Suppressor macrophage treated with lipopolysaccharide for 1 hour (primary cell): ENCODE results near the gene SMPDL3B.

Experiments
- DNase-seq, 3 donors: peaks; one replicate each; pipeline ENCODE4 v3.0.0-alpha.2; 2020 to 2022

SMPDL3B gene, protein sequence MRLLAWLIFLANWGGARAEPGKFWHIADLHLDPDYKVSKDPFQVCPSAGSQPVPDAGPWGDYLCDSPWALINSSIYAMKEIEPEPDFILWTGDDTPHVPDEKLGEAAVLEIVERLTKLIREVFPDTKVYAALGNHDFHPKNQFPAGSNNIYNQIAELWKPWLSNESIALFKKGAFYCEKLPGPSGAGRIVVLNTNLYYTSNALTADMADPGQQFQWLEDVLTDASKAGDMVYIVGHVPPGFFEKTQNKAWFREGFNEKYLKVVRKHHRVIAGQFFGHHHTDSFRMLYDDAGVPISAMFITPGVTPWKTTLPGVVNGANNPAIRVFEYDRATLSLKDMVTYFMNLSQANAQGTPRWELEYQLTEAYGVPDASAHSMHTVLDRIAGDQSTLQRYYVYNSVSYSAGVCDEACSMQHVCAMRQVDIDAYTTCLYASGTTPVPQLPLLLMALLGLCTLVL

DNA sequence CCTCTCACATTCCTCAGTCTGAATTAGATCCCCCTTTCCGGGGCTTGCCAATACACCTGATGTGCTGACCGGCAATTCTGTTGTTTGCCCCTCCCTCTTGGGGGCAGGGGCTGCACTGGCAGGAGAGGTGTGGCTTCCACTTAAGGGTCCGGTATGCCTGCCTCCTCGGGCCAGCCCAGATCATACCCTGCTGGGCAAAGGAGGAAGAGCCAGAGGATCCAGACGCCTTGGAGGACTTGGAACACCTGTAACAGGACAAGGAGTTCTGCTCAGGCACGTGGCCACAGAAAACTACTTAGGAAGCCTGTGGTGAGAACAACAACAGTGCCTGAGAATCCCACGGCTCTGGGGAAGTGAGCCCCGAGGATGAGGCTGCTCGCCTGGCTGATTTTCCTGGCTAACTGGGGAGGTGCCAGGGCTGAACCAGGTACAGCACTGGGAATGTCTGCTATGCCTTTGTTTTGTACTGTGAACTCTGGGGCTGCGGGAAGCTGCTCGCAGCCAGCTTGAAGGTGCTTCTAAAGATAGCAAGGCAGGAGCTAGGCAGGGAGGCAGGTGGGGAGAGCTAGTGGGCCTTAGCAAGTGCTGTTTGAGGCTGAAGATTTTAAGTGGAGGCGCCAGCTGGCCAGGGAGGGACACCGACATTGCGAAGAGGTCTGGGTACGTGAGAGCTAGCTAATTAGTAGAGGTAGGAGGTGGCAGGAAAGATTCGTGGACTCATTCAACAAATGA is at the start of gene SMPDL3B:
TSS of gene SMPDL3B (plus strand) at position 183 of the 732 bp plus-strand sequence. CDS start at position 367, 184 bp downstream.
- DNase-seq, result peak in 2 of 3 donors; percentile 13 to 19

DNA sequence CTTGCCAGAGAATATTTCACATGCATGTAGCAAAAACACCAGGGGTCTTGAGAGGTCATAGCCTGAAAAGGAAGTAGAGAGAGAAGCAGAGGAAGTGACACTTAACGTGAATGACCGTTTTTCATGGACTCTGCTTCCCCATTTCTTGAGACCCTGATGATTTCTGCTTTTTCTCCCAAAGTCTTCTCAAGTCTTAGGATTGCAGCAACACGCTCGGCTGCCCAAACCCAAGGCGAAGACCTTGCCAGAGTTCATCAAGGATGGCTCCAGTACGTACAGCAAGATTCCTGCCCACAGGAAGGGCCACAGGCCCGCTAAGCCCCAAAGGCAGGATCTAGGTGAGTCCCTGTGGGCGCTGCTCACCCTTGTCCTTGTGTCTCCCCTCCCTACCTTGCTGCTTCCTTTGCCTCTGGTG is 49.7 kb upstream of the SMPDL3B start:
- peak; percentile 83 to 95 (median 89) for DNase-seq

DNA sequence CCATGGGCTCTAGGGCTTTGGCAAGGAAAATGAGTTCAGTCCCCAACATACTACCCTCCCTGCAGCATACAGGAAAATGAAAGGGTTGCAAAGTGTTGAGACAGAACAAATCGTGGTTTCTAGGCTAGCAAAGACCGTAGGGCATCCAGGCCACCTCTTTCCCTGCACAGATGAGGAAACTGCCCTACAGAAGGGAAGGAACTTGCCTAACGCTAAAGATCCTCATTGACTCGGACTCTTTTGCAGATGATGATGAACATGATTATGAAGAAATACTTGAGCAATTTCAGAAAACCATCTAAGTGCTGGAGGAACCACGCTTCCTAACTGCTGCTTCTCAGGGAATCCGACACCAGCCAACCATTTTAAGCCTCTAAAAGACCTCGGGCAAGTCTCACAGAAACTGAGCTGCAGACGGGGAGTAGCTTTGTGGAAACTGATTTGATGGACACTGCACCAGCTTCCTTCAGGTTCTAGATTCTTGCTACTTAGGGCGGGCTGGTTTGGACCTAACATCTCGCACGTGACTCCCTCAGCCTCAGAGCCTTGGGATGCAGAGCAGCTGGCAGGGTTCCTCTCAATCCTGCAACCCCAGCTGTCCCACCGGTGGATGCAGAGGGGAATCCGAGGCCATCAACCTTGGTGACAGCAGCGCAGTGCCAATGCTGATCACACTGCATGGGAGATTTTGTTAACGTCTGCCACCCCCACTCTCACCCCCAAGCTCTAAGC is 49.0 kb upstream of the SMPDL3B start:
- peak; percentile 87 to 97 (median 97) for DNase-seq

DNA sequence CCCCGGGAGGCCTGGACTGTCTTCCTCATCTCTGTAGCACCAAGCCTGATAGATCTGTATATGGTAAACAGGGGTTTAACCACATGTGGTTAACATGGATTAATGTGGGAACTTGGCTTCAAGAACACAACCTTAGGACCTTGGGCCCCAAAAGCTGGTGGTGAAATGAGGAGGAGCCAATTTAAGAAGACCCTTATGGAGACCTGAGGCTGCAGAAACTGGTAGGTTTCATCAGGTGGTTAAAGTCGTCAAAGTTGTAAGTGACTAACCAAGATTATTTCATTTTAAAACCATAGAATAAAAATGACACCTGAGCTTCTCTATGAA is 48.5 kb upstream of the SMPDL3B start:
- no peak for DNase-seq

DNA sequence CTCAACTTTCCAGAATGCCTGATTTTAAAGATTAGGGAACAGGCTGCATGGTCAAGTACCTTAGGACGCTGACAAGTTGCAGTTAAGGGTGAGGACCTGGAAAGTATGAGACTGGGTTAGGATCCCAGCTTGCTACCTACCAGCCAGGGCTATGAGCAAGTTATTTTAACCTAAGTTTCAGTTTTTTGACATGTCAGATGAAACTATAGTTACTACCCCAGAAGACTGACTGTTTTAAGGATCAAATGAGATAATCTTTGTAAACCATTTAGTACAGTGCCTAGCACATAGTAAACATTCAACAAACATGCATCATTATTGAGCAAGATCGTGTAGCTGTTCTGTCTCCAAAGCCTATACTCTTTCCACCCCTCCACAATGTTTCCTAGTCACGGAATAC is 48.1 kb upstream of the SMPDL3B start:
- DNase-seq, result no peak

DNA sequence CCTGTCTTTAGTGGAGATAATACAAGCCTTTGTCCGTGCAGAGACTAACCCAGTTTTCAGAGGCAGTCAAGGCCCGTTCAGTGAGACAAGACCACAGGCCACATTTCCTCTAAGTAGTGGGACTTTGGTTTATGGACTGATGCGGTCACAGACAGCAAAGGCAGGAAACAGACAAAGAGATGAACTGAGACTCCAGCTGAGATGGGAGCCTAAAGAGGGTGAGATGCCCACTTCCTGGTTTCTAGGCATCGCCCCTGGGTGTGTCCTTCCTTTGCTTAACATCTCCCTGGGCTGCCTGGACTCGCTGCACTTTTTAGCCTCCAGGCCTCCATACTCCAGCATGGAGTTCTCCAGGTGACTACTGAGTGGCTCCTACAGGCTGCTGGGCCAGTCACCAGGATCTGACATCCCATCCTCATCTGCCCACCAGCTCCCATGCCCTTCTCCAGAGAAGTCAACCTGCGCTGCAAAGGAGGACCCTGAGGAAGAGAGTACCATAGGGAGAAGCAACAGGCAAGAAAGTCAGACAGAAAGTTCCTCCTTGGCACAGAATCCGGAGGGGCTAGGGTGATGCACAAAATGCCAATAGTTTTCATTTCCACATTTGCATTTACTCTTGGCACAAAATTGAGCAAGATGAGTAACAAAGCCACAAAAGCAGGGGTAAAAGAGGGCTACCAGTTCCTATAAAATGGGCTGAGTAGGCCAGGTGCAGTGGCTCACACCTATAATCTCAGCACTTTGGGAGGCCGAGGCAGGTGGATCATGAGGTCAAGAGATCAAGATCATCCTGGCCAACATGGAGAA is 47.4 kb upstream of the SMPDL3B start:
- peak in 2 of 3 donors; percentile 38 to 65 for DNase-seq

DNA sequence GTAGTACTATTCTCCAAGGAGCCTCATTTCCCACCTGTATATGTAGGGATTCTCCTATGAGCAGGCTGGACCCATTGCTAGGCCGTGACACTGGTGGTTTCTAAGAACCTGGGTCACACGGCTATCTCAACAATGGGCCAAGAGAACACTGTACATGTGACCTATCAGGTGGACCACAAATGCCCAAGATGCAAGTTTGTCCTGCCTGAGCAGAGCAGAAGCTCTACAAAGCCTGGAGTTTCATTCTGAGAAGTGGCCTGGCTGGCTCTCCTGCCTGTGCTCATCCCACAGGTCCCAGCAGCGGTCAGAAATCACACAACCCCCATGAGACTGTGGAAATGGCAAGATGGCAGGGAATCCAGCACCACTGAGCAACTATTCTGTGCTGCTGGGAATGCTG is 45.3 kb upstream of the SMPDL3B start:
- no peak for DNase-seq

DNA sequence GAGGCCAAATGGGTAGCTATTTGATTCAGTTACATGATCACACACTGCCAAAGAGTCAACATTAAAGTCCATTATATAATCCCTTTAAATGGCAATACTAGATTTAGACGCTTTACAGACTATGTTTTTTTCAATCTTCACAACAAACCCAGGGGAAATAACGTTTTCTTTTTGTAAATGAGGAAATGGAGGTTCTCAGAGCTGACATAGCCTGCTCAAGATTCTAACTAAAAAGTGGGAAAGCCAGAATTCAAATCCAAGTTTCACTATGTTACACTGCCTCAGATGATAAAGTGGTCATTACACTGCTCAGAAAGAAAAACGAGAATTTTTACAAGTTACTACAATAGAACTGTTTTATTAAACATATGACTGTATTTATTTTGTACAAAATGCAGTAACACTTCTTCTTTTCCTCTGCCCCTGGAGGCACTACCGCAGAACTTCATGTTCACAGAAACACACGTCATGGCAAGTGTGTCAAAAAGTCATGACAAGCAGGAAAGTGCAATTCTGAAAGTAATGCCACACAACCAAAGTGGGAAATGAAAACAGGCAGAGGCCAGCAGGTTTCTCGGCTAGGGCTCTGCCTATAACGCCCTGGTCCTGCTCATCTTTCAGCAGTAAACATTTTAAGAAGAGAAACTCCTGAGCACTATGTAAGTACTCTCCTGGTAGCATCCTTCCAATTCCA is 43.5 kb upstream of the SMPDL3B start:
- peak; percentile 82 to 94 (median 90) for DNase-seq

DNA sequence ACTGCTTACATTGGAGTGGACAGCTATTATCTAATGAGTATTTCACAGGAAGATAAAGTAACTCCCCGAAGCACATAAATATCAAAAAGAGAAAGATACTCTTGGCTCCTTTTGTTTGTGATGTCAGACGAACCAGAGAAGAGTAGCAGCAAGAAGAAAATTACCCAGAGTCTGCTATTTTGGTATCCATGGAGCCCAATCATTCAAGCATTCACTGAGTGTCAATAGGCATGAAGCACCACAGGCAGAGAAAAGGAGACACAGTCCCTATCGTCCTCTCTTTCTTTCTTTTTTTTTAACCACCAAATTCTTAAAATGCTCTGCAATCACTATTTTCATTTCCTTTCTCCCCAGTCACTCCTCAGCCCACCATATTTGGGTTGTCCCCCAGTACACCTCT is 40.3 kb upstream of the SMPDL3B start:
- no peak for DNase-seq

DNA sequence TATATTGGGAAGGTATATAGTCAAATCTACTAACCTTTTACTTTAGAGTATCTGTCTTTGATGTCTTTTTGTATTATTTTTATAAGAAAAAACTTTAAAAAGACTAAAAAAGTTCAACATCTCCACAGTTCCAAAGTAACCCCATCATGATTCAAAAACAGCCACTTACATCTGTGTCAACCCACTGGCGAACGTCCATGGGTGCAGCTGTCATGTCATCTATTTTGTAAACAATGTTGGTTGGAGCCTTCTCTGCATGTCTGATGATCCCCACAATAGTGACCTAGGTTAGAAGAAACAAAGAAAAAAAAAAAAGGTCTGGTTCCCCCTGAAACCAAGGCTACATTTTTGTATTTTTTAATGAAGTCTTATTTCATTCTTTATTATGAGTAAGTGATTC is 28.0 kb upstream of the SMPDL3B start:
- DNase-seq, result no peak

DNA sequence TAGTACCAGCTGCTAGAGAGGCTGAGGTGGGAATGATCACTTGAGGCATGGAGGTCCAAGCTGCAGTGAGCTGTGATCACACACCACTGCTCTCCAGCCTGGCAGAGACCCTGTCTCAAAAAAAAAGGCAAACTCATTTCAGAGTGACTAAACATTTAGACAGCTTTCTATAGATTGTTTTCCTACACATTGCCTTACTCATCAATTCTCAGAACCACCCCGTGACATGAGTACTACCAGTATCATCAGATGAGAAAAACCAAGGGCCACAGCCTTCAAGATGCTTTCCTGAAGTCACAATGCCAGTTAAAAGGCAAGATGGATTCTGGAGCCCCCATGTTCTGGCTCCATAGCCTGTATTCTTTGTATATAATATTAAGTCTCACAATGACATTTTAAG is 22.4 kb upstream of the SMPDL3B start:
- no peak for DNase-seq

DNA sequence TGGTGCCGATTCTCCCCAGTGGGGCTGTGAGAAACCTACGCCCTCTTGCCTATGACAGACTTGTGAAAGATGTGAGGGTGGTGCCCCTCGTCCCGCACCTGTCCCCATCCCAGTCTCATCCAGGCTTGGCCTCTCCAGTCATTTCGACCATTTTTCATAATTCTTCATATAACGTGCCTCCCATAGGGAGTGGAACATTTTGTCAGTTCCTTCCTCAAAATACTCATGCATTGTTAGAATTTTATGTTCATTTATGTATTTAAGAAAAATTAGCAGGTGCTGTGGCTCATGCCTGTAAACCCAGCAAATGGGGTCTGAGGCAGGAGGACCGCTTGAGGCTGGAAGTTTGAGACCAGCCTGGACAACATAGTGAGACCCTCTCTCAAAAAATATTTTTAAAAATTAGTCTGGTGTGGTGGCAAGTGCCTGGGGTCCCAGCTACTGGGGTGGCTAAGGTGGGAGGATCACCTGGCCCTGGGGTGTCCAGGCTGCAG is 19.7 kb upstream of the SMPDL3B start:
- no peak for DNase-seq

DNA sequence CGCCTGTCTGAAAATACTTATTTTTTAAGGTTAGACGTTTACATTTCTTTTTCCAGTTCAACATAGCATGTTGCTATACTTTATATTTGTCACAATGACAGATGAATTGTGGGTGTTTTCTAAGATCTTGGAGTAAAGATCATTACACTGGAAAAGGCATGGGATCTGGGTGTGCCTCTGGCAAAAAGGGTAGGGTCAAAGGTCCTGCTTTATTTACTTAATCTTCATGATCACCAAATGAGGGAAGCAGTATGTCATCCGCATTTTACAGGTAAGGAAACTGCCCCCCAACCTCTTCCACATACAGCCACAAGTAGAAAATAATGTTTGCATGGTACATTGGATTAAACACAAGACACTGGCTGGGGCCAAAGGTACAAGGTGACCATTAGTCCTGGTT is 12.5 kb upstream of the SMPDL3B start:
- DNase-seq, result no peak

DNA sequence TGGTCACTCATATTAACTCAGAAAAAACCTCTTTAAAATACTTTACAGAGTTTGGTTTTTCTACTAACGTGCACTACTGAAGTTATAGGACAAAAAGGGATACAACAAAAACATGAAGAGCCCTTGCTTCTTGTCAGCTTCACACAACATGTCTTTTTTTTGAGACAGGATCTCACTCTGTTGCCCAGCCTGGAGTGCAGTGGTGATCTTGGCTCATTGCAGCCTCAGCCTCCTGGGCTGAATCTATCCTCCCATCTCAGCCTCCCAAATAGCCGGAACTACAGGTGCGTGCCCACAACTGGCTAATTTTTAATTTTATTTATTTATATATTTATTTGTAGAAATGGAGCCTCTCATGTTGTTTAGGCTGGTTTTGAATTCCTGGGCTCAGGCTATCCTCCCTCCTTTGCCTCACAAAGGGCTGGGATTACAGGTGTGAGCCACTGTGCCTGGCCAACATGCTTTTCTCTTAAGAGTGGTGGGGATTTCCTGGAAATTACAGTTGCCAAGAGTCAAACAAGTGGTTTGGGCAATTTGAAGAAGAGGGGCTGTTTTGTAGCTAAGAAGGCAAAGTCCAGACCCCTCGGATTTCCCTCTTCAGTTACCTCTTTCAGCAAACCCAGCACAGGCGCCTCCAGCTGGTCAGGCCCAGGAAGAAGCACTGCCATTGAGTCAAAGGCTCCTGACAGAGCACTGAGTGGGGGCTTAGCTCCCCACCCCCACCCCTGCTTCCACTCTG is 6.4 kb upstream of the SMPDL3B start:
- DNase-seq, result peak in 1 of 3 donors; percentile 10

DNA sequence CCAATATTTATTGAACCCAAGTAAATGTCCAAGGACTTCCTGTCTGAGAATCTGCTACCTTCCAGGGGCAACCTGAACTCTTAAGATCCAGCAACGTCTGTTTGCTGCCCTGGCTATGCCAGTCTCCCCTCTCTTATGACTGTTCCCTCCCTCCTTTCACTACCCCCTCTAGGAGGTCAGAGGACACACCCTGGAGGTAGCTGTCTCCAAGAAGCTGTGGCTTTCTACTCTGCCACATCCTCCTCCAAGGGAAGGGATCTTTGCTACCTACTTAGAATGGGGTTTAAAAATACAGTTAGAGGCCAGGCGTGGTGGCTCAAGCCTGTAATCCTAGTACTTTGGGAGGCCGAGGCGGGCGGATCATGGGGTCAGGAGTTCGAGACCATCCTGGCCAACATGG is 3.6 kb upstream of the SMPDL3B start:
- no peak for DNase-seq

DNA sequence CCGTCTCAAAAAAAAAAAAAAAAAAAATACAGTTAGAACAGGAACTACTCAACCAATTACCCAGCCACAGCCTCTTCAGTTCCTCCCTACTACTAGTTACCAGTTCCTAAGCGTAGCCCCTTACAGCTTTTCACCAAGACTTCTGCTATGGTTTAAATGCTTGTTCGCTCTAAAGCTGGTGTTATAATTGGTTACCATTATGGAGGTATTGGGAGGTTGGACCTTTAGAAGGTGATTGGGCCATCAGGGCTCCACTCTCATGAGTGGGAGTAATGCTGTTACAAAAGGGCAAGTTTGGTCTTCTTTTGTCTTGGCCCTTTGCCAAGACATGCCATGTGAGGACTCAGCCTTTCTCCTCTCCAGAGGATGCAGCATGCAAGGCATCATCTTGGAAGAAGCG is 3.0 kb upstream of the SMPDL3B start:
- DNase-seq, result peak; percentile 55 to 70 (median 67)

DNA sequence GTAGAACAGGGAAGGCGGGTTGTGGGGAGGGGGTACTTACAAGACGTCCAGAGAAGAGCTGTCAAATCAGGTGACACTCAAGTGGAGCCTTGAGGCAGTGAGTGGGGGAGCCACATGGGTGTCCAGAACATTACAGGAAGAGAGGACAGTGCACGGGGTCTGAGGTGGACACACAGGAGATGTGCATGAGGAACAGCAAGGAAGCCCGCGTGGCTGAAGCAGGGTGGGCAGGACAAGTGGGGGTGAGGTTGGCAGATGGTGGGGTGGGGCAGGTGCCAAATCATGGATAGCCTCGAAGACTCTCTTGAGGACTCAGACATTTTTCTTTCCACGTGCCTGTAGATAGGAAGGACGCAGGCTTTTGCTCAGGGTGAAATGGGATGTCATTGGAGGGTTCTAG is 921 bp downstream of the SMPDL3B start:
- no peak for DNase-seq

DNA sequence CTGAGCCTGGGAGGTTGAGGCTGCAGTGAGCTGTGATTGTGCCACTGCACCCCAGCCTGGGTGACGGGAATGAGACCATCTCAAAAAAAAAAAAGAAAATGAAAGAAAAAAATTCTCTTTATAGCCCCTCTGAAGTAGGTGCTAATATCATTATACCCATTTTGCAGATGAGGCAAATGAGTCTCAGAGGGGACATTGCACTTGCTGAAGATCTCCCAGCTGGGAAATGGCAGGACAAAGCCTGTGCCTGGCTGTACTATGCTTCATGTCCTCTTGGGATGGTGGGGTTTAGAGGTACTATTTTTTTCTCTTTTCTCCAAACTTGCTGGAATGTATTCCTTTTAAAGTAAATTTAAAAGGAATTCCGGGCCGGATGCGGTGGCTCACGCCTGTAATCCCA is 1.6 kb downstream of the SMPDL3B start:
- no peak for DNase-seq

DNA sequence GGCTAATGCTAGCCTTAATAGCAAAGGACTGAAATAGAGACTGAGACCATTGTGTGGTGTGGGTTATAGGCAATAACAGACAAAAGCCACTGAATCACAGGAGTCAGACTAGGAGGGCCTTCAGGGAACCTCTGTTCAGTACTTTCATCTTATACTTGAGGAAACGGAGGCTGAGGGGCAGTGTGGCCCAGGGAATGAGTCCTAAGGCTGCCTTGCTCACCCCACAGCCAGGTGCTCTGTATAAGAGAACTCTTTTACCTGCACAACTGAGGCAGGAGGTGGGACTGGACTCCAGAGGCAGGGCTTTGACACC is 2.7 kb downstream of the SMPDL3B start:
- no peak for DNase-seq

DNA sequence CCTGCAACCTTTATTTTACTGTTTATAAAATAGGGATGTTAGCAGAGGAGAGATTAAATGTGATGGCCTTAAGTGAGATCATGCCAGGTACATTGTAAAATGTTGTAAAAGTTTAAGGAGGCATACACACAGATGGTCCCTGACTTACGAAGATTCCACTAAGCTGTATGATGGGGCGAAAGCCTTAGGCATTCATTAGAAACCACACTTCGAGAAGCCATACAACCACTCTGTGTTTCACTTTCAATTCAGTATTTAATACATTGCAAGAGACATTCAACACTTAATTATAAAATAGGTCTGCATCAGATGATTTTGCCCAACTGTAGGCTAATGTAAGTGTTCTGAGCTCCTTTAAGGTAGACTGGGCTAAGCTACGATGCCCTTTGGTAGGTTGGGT is 3.7 kb downstream of the SMPDL3B start:
- DNase-seq, result no peak

DNA sequence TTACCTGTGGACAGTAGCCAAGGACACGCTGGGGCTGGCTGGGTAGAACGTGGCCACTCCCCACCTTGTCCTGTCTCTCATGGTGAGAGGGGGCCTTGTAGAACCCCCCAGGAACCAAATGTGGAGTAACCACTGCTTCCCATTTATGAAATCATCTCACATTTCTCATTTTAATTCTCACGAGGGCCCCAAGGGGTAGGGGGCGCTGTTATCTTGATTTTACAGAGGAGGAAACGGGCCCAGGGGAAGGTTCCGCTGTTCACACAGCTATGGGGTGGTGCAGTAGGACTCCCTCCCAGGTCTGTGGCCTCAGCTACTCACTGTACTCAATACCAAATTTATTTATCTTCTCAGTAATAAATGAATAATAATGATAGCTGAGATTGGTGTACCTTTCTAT is 5.5 kb downstream of the SMPDL3B start:
- DNase-seq, result peak; percentile 75 to 88 (median 76)
